ENCODE results near the gene CHMP1B.

CHMP1B gene, protein sequence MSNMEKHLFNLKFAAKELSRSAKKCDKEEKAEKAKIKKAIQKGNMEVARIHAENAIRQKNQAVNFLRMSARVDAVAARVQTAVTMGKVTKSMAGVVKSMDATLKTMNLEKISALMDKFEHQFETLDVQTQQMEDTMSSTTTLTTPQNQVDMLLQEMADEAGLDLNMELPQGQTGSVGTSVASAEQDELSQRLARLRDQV

GRCh38 chr18:11851146-11851805, at the start of gene CHMP1B:
CHMP1B (plus strand) TSS chr18:11851413; CDS start chr18:11851512, 99 bp downstream.
- in situ Hi-C loops (cut with MboI; ENCODE audit: low sequenced_read_pairs): no loop called here

- in situ Hi-C loops (cut with MboI; ENCODE audit: low sequenced_read_pairs): no loop called here
These were observed 49.6 kb upstream of the CHMP1B start for GRCh38 chr18:11801573-11801972.

GRCh38 chr18:11802158-11802557, 49.1 kb upstream of the CHMP1B start:
- in situ Hi-C loops (cut with MboI; ENCODE audit: low sequenced_read_pairs): no loop called here

GRCh38 chr18:11802586-11802985, 48.6 kb upstream of the CHMP1B start:
- in situ Hi-C loops (cut with MboI; ENCODE audit: low sequenced_read_pairs): no loop called here

- in situ Hi-C loops (cut with MboI; ENCODE audit: low sequenced_read_pairs): no loop called here
These were observed 44.0 kb upstream of the CHMP1B start for GRCh38 chr18:11807233-11807632.

DNA sequence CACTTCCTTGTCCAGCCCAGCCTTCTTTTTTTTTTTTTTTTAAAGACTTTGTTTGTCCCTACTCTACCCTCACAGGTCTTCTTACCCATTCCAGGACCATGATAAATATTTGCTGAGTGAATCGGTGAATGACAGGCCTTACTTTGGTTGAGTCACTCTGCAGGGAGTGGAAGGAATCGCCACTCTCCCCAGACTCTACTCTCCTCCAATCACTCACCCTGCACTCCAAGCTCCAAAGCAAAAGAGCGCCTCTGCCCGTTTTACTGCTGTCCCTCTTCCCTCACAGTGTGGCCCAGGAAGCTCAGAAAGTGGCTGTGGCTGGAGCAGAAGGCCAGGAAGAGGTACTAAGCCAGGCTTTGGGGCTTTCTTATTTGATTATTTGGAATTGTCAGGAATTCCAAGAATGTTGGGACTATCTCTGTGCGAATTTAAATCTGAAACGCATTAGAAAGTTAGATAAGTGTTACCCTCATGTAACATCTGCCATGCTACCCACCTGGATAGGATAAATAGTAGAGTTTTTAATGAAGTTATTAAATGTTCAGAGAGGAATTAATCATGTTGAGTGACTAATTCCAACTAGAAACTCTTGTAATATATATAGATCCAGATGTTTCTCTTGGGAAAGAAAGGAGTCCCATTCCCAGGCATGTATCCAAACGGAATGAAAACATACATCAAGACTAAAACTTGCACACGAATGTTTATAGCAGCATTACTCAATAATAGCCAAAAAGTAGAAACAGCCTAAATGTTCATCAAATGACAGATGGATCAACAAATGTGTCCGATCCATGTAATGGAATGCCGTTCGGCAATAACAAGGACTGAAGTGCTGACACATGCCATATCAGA, 43.0 kb upstream of the CHMP1B start:
- in situ Hi-C loops (cut with MboI; ENCODE audit: low sequenced_read_pairs): no loop called here

DNA sequence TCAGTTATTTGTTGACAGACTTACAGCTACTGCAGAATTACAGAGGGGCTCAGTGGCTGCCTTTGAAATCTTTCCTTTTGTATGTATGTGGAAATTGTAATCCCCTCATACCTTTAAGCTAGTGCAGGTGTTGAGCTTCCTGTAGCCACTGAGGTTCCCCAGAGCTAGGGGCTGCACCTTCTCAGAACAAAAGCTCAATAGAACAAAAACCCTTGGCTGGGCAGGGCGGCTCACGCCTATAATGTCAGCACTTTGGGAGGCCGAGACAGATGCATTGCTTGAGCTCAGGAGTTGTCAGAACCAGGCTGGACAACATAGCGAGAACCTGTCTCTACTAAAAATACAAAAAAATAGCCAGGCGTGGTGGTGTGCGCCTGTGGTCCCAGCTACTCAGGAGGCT, 41.3 kb upstream of the CHMP1B start:
- in situ Hi-C loops (cut with MboI; ENCODE audit: low sequenced_read_pairs): no loop called here

GRCh38 chr18:11810379-11810778, 40.8 kb upstream of the CHMP1B start:
- in situ Hi-C loops (cut with MboI; ENCODE audit: low sequenced_read_pairs): no loop called here

DNA sequence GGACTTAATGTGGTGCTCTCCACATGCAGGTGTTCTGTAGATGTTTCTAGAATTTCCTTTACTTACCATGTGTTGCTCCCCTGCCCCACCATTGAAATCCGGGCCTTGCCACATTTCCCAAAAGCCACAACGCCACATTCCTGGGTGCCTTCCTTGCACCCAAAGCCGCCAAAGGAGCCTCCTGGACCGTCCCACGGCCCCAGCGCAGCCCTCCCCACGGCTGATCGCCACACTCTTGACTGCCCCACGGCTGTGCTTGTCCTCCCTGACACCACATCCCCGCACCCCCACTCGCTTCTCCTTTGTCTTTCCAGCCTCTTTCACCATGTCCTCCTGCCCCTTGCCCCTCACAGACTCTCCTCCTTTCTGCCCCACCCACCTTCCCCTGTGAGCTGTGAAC, 40.2 kb upstream of the CHMP1B start:
- in situ Hi-C loops (cut with MboI; ENCODE audit: low sequenced_read_pairs): no loop called here

DNA sequence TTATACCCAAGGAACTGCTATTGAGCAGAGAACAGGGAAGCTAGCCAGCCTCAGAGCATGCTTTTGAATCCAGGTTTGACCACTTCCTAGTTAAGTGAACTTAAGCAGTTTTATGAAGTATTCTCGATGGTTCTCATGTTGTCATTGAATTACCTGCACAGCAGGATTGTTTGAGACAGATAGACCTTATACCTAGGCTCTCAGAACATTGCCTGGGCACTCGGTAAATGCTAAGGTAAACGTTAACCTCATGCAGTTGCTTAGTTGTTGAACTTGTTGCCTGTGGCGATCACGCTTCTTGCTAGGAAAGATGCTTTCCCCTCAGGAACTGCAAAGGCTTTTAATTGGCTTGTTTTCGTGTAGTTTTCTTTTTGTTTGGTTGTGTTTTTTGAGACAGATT, 34.0 kb upstream of the CHMP1B start:
- in situ Hi-C loops (cut with MboI; ENCODE audit: low sequenced_read_pairs): no loop called here

GRCh38 chr18:11818486-11819203, 32.6 kb upstream of the CHMP1B start:
- in situ Hi-C loops (cut with MboI; ENCODE audit: low sequenced_read_pairs): no loop called here

DNA sequence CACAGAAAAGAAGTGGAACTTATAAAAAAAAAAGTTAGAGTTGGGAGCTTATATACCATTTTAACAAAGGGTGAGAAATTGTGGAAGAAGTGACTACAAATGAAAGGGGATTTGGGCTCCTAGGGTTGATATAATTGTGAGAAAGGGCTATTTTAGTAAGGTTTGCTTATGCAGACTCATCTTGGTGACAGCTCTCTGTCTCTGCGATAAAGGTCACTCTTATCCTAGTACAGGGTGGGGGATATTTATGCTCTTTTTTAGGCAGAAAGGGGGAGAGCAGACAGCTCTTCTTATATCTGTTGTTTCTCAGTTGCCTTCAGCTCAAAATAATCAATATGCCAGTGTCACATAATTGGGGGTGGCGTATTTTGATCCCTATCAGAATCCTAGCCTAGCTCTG, 31.3 kb upstream of the CHMP1B start:
- in situ Hi-C loops (cut with MboI; ENCODE audit: low sequenced_read_pairs): no loop called here

- in situ Hi-C loops (cut with MboI; ENCODE audit: low sequenced_read_pairs): no loop called here
These were observed 30.5 kb upstream of the CHMP1B start for GRCh38 chr18:11820697-11821096.

- in situ Hi-C loops (cut with MboI; ENCODE audit: low sequenced_read_pairs): no loop called here
These were observed 30.0 kb upstream of the CHMP1B start for GRCh38 chr18:11821208-11821607.

GRCh38 chr18:11821643-11822237, 29.5 kb upstream of the CHMP1B start:
- in situ Hi-C loops (cut with MboI; ENCODE audit: low sequenced_read_pairs): no loop called here

DNA sequence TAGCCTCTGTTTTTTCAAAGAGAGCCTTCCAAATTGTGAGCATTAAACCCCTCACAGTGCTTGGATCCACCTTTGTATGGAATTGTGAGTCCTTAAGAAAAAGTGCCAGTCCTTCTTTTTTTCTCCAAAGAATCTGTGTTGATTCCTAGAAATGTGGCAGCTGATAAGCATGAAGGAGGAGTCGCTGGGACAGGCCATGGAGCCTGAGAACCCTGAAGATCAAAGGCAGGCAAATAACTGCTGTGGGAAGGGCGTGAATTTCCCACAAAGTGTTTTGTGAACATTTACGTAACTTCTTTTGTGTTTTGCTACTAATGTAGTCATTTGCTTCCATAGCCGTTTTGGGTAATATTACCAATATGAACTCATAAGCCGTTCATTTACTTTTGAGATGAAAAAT, 27.7 kb upstream of the CHMP1B start:
- in situ Hi-C loops (cut with MboI; ENCODE audit: low sequenced_read_pairs): no loop called here

GRCh38 chr18:11826836-11827235, 24.4 kb upstream of the CHMP1B start:
- in situ Hi-C loops (cut with MboI; ENCODE audit: low sequenced_read_pairs): no loop called here

- in situ Hi-C loops (cut with MboI; ENCODE audit: low sequenced_read_pairs): no loop called here
These were observed 22.3 kb upstream of the CHMP1B start for GRCh38 chr18:11828786-11829432.

DNA sequence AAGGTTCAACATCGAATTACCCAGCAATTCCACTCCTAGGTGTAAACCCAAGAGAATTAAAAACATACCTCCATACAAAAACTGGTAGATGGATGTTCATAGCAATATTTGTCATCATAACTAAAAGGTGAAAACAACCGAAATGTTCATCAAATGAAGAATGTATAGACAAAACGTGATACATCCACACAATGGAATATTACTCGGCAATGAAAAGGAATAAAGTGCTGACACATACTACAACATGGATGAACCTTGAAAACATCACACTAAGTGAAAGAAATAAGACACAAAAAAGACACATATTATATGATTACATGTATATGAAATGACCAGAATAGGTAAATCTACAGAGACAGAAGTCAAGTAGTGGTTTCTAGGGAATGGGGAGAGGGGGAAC, 20.6 kb upstream of the CHMP1B start:
- in situ Hi-C loops (cut with MboI; ENCODE audit: low sequenced_read_pairs): no loop called here

GRCh38 chr18:11831921-11832320, 19.3 kb upstream of the CHMP1B start:
- in situ Hi-C loops (cut with MboI; ENCODE audit: low sequenced_read_pairs): no loop called here
